Vagina (tissue), 2 donors: Measurements from ENCODE around the gene ATP8A2.

Experiments used
- POLR2A ChIP-seq, 2 donors: fragments of 450-650 bp; IDR thresholded peaks; one replicate each; pipeline ENCODE4 v1.6.1; 2017; ENCODE audit warnings: antibody characterized with exemption in 2 of 2, mild to moderate bottlenecking in 2 of 2, moderate library complexity in 2 of 2
- TF ChIP-seq, protein P1 (sequence below), 3 experiments: fragments of 450-650 bp in 2 of 3; fragments of 200-600 bp in 1 of 3; sonication (generic) in 1 of 3; IDR thresholded peaks; one replicate each; pipeline ENCODE4 v1.5.1; 2017 to 2019; ENCODE audit warnings: antibody characterized with exemption in 3 of 3, mild to moderate bottlenecking in 2 of 3, moderate library complexity in 2 of 3

DNA sequence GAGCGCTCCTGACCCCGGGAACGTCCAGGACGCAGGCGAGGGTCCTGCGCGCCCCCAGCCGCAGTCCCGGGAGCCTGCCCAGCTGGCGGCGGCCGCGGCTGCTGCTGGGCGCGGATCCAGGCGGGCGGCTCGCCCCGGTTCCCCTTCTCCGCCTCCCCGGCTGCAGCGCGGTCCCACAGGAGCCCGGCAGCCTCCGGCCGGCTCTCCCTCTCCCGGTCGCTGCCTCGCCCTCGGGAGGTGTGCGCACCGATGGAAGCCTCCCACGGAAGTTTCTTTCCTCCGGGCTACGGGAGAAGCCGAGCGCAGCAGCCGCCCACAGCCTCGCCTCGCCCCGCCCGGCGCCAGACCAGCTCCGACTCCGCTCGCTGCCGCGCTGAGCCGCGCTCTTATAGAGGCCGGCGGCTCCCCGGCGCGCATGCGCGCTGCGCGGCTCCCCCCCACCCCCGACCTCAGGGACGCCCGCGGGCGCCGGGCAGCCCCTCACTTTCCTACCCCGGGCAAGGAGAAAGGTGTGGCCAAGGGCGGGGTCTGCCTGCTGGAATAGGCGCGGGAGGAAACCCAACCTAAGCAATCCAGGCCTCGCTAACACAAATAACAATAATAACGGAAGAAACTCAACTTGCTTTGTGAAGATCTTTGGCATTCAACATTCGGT lies 680.0 kb downstream of the ATP8A2 start, which contains the start of gene SHISA2:
- TF ChIP-seq POLR2A (IDR thresholded peaks at IDR 0.05), result no peak
- TF ChIP-seq, protein P1, sequence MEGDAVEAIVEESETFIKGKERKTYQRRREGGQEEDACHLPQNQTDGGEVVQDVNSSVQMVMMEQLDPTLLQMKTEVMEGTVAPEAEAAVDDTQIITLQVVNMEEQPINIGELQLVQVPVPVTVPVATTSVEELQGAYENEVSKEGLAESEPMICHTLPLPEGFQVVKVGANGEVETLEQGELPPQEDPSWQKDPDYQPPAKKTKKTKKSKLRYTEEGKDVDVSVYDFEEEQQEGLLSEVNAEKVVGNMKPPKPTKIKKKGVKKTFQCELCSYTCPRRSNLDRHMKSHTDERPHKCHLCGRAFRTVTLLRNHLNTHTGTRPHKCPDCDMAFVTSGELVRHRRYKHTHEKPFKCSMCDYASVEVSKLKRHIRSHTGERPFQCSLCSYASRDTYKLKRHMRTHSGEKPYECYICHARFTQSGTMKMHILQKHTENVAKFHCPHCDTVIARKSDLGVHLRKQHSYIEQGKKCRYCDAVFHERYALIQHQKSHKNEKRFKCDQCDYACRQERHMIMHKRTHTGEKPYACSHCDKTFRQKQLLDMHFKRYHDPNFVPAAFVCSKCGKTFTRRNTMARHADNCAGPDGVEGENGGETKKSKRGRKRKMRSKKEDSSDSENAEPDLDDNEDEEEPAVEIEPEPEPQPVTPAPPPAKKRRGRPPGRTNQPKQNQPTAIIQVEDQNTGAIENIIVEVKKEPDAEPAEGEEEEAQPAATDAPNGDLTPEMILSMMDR (IDR thresholded peaks at IDR 0.05), result no peak
